IPS-18c (cell line): ENCODE results near the gene SMARCA4.
"Not testable (repeated sequence)": the region's sequence is repeated elsewhere in the genome, so short reads cannot be mapped to it uniquely, and the experiment has no call there.

ENCODE experiments used
- H3K4me3 ChIP-seq: 2 replicates; pipeline ENCODE4 v1.7.0; 2013; ENCODE audit warnings: low read depth, mild to moderate bottlenecking, low read length, moderate library complexity; ENCODE audit not compliant: insufficient read depth
- H3K9me3 ChIP-seq: one replicate; pipeline ENCODE4 v1.6.1; 2013; ENCODE audit warnings: mild to moderate bottlenecking, low read length, moderate library complexity; ENCODE audit not compliant: control insufficient read depth, insufficient read depth

The SMARCA4 gene

GRCh38 chr19:11092181-11092538, 131.3 kb downstream of the SMARCA4 start:
- Histone ChIP-seq H3K9me3 (no peaks in the 10 kb centered on the region), H3K4me3 (no peak overlapping the region)

GRCh38 chr19:11093689-11094238, 132.9 kb downstream of the SMARCA4 start:
- Histone ChIP-seq H3K9me3 (no peaks in the 10 kb centered on the region), H3K4me3 (no peak overlapping the region)

- Histone ChIP-seq H3K4me3 (no peak overlapping the region), H3K9me3 (no peaks in the 10 kb centered on the region)
Measured at GRCh38 chr19:11094520-11094894, 133.7 kb downstream of the SMARCA4 start.

GRCh38 chr19:11096210-11096841, 135.5 kb downstream of the SMARCA4 start:
- Histone ChIP-seq H3K4me3 (no peak overlapping the region), H3K9me3 (no peaks in the 10 kb centered on the region)

GRCh38 chr19:11097367-11097766, 136.5 kb downstream of the SMARCA4 start:
- not testable (repeated sequence) for H3K4me3 ChIP-seq, H3K9me3 ChIP-seq

- H3K9me3 ChIP-seq: no peaks in the 10 kb centered on the region
Measured at GRCh38 chr19:11098327-11098726, 137.5 kb downstream of the SMARCA4 start.

GRCh38 chr19:11098861-11099260, 138.0 kb downstream of the SMARCA4 start:
- no peaks in the 10 kb centered on the region for H3K9me3 ChIP-seq
- H3K4me3 ChIP-seq: no peak overlapping the region

More at GRCh38 chr19:11098327-11098726, 137.5 kb downstream of the SMARCA4 start:
- no peak overlapping the region for H3K4me3 ChIP-seq

GRCh38 chr19:11100049-11100448, 139.2 kb downstream of the SMARCA4 start:
- H3K4me3 ChIP-seq: no peak overlapping the region

GRCh38 chr19:11101057-11101456, 140.2 kb downstream of the SMARCA4 start:
- no peak overlapping the region for H3K4me3 ChIP-seq

More at GRCh38 chr19:11100049-11100448, 139.2 kb downstream of the SMARCA4 start:
- no peaks in the 10 kb centered on the region for H3K9me3 ChIP-seq

GRCh38 chr19:11102944-11103343, 142.1 kb downstream of the SMARCA4 start:
- no peak overlapping the region for H3K4me3 ChIP-seq
- no peaks in the 10 kb centered on the region for H3K9me3 ChIP-seq

More at GRCh38 chr19:11101057-11101456, 140.2 kb downstream of the SMARCA4 start:
- no peaks in the 10 kb centered on the region for H3K9me3 ChIP-seq

GRCh38 chr19:11103667-11104066, 142.8 kb downstream of the SMARCA4 start:
- H3K4me3 ChIP-seq, H3K9me3 ChIP-seq: not testable (repeated sequence)

- no peaks in the 10 kb centered on the region for H3K9me3 ChIP-seq
Measured at GRCh38 chr19:11105014-11105636, 144.3 kb downstream of the SMARCA4 start.

GRCh38 chr19:11106477-11106876, 145.6 kb downstream of the SMARCA4 start:
- H3K4me3 ChIP-seq: no peak overlapping the region
- H3K9me3 ChIP-seq: no peaks in the 10 kb centered on the region

More at GRCh38 chr19:11105014-11105636, 144.3 kb downstream of the SMARCA4 start:
- no peak overlapping the region for H3K4me3 ChIP-seq

GRCh38 chr19:11108746-11109145, 147.9 kb downstream of the SMARCA4 start:
- H3K4me3 ChIP-seq: no peak overlapping the region
- no peaks in the 10 kb centered on the region for H3K9me3 ChIP-seq

GRCh38 chr19:11111117-11111770, 150.4 kb downstream of the SMARCA4 start:
- no peaks in the 10 kb centered on the region for H3K9me3 ChIP-seq
- H3K4me3 ChIP-seq: no peak overlapping the region

- H3K9me3 ChIP-seq: no peaks in the 10 kb centered on the region
- H3K4me3 ChIP-seq: no peak overlapping the region
Measured at GRCh38 chr19:11111771-11112144, 150.9 kb downstream of the SMARCA4 start.
